ENCODE measurements around the gene RELT. TPM values are rescaled to one million over a fixed set of nuclear protein-coding genes. Genes with fewer than 3 reads are reported as not detected.
A peak's percentile ranks its signal among the peaks of the same experiment; 100 is the strongest.

RELT gene
- total and polyA plus RNA-seq, 9 of the 15 experiments (the other 6 are each of a cell fraction or from before 2014, with no cell fraction given), result 1.1 to 20.2 (median 7.4) TPM

GRCh38 chr11:73393479-73394415 lies 17.5 kb downstream of the RELT start (continued):
- TF ChIP-seq, protein P1, sequence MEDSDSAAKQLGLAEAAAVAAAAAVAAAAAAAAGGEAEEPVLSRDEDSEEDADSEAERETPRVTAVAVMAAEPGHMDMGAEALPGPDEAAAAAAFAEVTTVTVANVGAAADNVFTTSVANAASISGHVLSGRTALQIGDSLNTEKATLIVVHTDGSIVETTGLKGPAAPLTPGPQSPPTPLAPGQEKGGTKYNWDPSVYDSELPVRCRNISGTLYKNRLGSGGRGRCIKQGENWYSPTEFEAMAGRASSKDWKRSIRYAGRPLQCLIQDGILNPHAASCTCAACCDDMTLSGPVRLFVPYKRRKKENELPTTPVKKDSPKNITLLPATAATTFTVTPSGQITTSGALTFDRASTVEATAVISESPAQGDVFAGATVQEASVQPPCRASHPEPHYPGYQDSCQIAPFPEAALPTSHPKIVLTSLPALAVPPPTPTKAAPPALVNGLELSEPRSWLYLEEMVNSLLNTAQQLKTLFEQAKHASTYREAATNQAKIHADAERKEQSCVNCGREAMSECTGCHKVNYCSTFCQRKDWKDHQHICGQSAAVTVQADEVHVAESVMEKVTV (CRISPR knock-in tag; IDR thresholded peaks at IDR 0.05), result peak; percentile 88
- no peak for TF ChIP-seq CSDE1 (IDR thresholded peaks at IDR 0.05)
- TF ChIP-seq, protein P2, sequence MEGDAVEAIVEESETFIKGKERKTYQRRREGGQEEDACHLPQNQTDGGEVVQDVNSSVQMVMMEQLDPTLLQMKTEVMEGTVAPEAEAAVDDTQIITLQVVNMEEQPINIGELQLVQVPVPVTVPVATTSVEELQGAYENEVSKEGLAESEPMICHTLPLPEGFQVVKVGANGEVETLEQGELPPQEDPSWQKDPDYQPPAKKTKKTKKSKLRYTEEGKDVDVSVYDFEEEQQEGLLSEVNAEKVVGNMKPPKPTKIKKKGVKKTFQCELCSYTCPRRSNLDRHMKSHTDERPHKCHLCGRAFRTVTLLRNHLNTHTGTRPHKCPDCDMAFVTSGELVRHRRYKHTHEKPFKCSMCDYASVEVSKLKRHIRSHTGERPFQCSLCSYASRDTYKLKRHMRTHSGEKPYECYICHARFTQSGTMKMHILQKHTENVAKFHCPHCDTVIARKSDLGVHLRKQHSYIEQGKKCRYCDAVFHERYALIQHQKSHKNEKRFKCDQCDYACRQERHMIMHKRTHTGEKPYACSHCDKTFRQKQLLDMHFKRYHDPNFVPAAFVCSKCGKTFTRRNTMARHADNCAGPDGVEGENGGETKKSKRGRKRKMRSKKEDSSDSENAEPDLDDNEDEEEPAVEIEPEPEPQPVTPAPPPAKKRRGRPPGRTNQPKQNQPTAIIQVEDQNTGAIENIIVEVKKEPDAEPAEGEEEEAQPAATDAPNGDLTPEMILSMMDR (IDR thresholded peaks at IDR 0.05 in 2 of 3, conservative IDR thresholded peaks at IDR 0.05 in 1 of 3; ENCODE audit: insufficient read depth in 2 of 3, low read depth in 1 of 3, low read length in 3 of 3), result peak; percentile 86 to 94 (median 89)
- TF ChIP-seq RAD21 (CRISPR knock-in tag; conservative IDR thresholded peaks at IDR 0.05 in 1 of 2, IDR thresholded peaks at IDR 0.05 in 1 of 2), result peak; percentile 90 to 93
- TF ChIP-seq BHLHE40 (IDR thresholded peaks at IDR 0.05; ENCODE audit: low read length), result 0 out of 2 replicates have a peak, but pooled peaks have one; percentile 10
- TF ChIP-seq ZKSCAN8 (CRISPR knock-in tag; IDR thresholded peaks at IDR 0.05), result no peak
- no peak for TF ChIP-seq KAT8 (IDR thresholded peaks at IDR 0.05; ENCODE audit: low read depth)
- TF ChIP-seq SMC3 (conservative IDR thresholded peaks at IDR 0.05; ENCODE audit: insufficient read depth, low read depth, low read length), result peak; percentile 95
- no peak for TF ChIP-seq NEUROD1 (IDR thresholded peaks at IDR 0.05; ENCODE audit: borderline replicate concordance, low read depth, low read length, partially characterized antibody)
- TF ChIP-seq IRF2 (CRISPR knock-in tag; IDR thresholded peaks at IDR 0.05), result no peak
- peak; percentile 74; the same call in 1 of the 2 replicates for TF ChIP-seq HDGF (IDR thresholded peaks at IDR 0.05)
- TF ChIP-seq ETV5 (CRISPR knock-in tag; IDR thresholded peaks at IDR 0.05; ENCODE audit: low read depth), result no peak
- peak; percentile 87 for TF ChIP-seq XRCC5 (IDR thresholded peaks at IDR 0.05; ENCODE audit: low read depth, low read length)
- TF ChIP-seq ATF6 (CRISPR knock-in tag; IDR thresholded peaks at IDR 0.05), result no peak
- TF ChIP-seq ZNF24 (IDR thresholded peaks at IDR 0.05), result 0 out of 2 replicates have a peak, but pooled peaks have one; percentile 39
- no peak for TF ChIP-seq SAP30 (IDR thresholded peaks at IDR 0.05; ENCODE audit: borderline replicate concordance, insufficient read depth, low read depth, low read length, poor library complexity, severe bottlenecking)
- no peak for TF ChIP-seq MCM7 (IDR thresholded peaks at IDR 0.05)
- no peak for TF ChIP-seq GABPB1 (CRISPR knock-in tag; IDR thresholded peaks at IDR 0.05)
- no peak for TF ChIP-seq FIP1L1 (IDR thresholded peaks at IDR 0.05; ENCODE audit: low read depth, low read length, poor library complexity, severe bottlenecking)
- no peak for TF ChIP-seq HDAC2 (IDR thresholded peaks at IDR 0.05)
- TF ChIP-seq NRF1 (conservative IDR thresholded peaks at IDR 0.05 in 1 of 2, IDR thresholded peaks at IDR 0.05 in 1 of 2), result peak; percentile 35 to 36; a peak in 2 of 4 replicates
- TF ChIP-seq SOX6 (IDR thresholded peaks at IDR 0.05), result peak; percentile 25; the same call in 1 of the 2 replicates

Measured in K562 (cell line).